Upper lobe of left lung (tissue), 4 donors: ENCODE measurements around the gene TMEM114.

Experiments used
- CTCF ChIP-seq, 6 experiments: fragments of 450-650 bp in 4 of 6; fragments of 200-600 bp in 2 of 6; sonication (generic) in 2 of 6; IDR thresholded peaks; one replicate each; pipeline ENCODE4 v1.5.1; 2016 to 2019; ENCODE audit warnings: antibody characterized with exemption in 6 of 6
- EP300 ChIP-seq, 4 donors: sonication (generic); formaldehyde crosslinking; IDR thresholded peaks; one replicate each; pipeline ENCODE4 v1.5.1; 2017; ENCODE audit warnings: antibody characterized with exemption in 4 of 4, control low read depth in 2 of 4
- POLR2A ChIP-seq, 4 donors: fragments of 450-650 bp; IDR thresholded peaks; one replicate each; pipeline ENCODE4 v1.5.1; 2016 to 2017; ENCODE audit warnings: antibody characterized with exemption in 4 of 4, mild to moderate bottlenecking in 2 of 4
- POLR2AphosphoS5 ChIP-seq, 2 donors: sonication (generic); formaldehyde crosslinking; IDR thresholded peaks; one replicate each; pipeline ENCODE4 v1.5.1; 2017; ENCODE audit warnings: antibody characterized with exemption in 2 of 2

GRCh38 chr16:8523932-8524331 lies 66.4 kb downstream of the TMEM114 start:
- TF ChIP-seq CTCF (IDR thresholded peaks at IDR 0.05) (no peak), EP300 (IDR thresholded peaks at IDR 0.05) (no peak), POLR2AphosphoS5 (IDR thresholded peaks at IDR 0.05) (no peak), POLR2A (IDR thresholded peaks at IDR 0.05) (no peak)
